ENCODE measurements around the gene SMIM1. TPM values are rescaled to one million over a fixed set of nuclear protein-coding genes. Genes with fewer than 3 reads are reported as not detected.

The SMIM1 gene, protein sequence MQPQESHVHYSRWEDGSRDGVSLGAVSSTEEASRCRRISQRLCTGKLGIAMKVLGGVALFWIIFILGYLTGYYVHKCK
- total RNA-seq (2013), result 2.7 TPM
- polyA plus RNA-seq, result 1 to 10 TPM; 1.1 to 2.7 (median 1.4) TPM
- 4.6 TPM in 1 of 2 replicates, not detected in the other for polyA minus RNA-seq
- 0 to 0.54 (median 0.39) reads per million in 11 experiments for total RNA-seq

DNA sequence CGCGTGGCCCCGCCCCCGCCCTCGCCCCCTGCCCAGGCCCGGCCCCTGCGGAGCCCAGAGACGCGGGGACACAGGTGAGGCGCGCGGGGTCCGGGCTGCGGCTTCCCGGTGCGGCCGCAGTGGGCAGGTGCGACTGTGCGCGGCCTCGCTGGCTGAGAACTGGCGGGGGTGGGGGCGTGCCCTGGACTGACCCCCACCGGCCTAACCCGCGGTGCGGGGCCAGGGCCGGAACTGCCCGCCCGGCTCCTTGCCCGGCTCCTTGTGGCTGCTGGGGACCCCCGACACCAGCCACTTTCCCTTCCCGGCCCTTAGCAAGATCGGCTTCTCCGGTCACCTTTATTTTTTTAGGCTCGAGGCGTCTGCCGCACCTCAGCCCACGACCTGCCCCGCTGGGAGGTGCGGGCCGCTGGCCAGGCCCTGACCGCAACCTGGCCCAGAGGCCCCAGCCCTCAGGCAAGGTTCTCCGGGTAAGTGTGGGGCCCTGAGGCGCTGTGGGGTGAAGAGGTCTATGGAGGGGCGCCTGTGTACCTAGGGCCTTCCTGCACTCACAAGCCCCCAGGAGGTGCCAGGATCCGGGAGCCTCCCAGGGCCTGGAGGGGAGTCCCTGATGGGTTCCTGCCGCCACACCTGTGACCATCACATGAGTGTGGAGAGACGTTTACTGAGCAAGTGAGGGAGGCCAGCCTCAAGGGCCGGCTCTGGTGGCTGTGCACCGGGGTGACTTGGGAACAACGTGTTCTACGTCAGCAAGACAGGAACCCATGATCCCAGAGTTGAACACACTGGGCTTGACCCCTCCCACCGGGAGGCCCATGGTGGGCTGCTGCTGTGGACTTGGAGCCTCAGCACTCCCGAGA is at the start of gene SMIM1:
SMIM1 (plus strand) TSS at position 35 of the 857 bp plus-strand sequence. CDS start 2,625 bp downstream, outside the sequence.
- peak within 1 kb of the TSS; percentile 83 for H2AFZ ChIP-seq (ENCODE audit: insufficient read depth, low read depth, low read length, poor library complexity, severe bottlenecking)
- H3K4me1 Mint-ChIP-seq, result peaks cover 20% of the 10 kb centered on the region
- peaks cover 0 to 27% of the 10 kb centered on the region in 2 donors for H3K27me3 ChIP-seq (ENCODE audit: control insufficient read depth in 2 of 2, insufficient read depth in 2 of 2, low read length in 2 of 2)
- H3K9me3 ChIP-seq (replicated peaks in 1 of 2; ENCODE audit: control insufficient read depth in 1 of 2, insufficient read depth in 1 of 2, low read length in 2 of 2), result no peaks in the 10 kb centered on the region
- peak within 1 kb of the TSS; percentile 44 to 78 (median 48) for H3K4me3 ChIP-seq (replicated peaks in 1 of 3; ENCODE audit: low read depth in 2 of 3, low read length in 3 of 3)
- peaks cover 19 to 32% of the 10 kb centered on the region in 2 donors for H3K4me1 ChIP-seq (ENCODE audit: control insufficient read depth in 1 of 2, insufficient read depth in 2 of 2, low read length in 2 of 2)
- intact Hi-C loops (cut with micrococcal nuclease), result loop anchor here (5.0 to 10.0 kb wide), 3 partner anchors 129 to 148 kb away; partner anchors contain the start of genes C1orf174 (in 2 of the 2) and TPRG1L (in 1 of the 2)
- DNase-seq, result no peak
- H3K9me3 Mint-ChIP-seq, result peaks cover 0 to 3% (median 0%) of the 10 kb centered on the region in 7 donors
- no peaks in the 10 kb centered on the region for H3K36me3 Mint-ChIP-seq
- TF ChIP-seq, protein P1, sequence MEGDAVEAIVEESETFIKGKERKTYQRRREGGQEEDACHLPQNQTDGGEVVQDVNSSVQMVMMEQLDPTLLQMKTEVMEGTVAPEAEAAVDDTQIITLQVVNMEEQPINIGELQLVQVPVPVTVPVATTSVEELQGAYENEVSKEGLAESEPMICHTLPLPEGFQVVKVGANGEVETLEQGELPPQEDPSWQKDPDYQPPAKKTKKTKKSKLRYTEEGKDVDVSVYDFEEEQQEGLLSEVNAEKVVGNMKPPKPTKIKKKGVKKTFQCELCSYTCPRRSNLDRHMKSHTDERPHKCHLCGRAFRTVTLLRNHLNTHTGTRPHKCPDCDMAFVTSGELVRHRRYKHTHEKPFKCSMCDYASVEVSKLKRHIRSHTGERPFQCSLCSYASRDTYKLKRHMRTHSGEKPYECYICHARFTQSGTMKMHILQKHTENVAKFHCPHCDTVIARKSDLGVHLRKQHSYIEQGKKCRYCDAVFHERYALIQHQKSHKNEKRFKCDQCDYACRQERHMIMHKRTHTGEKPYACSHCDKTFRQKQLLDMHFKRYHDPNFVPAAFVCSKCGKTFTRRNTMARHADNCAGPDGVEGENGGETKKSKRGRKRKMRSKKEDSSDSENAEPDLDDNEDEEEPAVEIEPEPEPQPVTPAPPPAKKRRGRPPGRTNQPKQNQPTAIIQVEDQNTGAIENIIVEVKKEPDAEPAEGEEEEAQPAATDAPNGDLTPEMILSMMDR (IDR thresholded peaks at IDR 0.05), result no peak
- peak within 1 kb of the TSS; percentile 54 for H3K9ac ChIP-seq (ENCODE audit: insufficient read depth, low read length, poor library complexity, severe bottlenecking)
- H3K36me3 ChIP-seq (replicated peaks in 1 of 2; ENCODE audit: control insufficient read depth in 1 of 2, insufficient read depth in 2 of 2, low read length in 2 of 2), result no peaks in the 10 kb centered on the region
- no peaks in the 10 kb centered on the region for H4K20me1 ChIP-seq (ENCODE audit: insufficient read depth, low read length)
- H3K27ac ChIP-seq (ENCODE audit: low read depth in 1 of 2, low read length in 2 of 2), result no peak within 1 kb of the TSS
- H3K4me2 ChIP-seq (replicated peaks; ENCODE audit: extremely low read depth, low read length, poor library complexity, severe bottlenecking), result peak within 1 kb of the TSS; percentile 92
- peak within 1 kb of the TSS in 2 of 7 donors; percentile 7 to 12 for H3K27ac Mint-ChIP-seq
- H3K27me3 Mint-ChIP-seq (ENCODE audit: low read depth in 3 of 3), result peaks cover 17 to 40% (median 19%) of the 10 kb centered on the region in 3 donors
- H3K79me2 ChIP-seq (ENCODE audit: insufficient read depth, low read length), result no peaks in the 10 kb centered on the region
- H3K4me3 Mint-ChIP-seq, result peak within 1 kb of the TSS; percentile 70 to 79
- WGBS (ENCODE audit: insufficient coverage), result 9% methylated on average over 52 of the region's 55 CpGs

DNA sequence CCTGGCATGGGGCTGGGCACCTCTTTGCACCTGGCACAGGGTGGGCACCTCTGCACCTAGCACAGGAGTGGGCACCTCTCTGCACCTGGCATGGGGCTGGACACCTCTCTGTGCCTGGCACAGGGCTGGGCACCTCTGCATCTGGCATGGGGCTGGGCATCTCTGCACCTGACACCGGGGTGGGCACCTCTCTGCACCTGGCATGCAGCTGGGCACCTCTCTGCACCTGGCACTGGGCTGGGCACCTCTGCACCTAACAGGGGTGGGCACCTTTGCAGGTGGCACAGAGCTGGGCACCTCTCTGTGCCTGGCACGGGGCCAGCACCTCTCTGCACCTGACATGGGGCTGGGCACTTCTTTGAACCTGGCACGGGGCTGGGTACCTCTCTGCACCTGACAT is 49.7 kb upstream of the SMIM1 start:
- H3K27ac ChIP-seq (ENCODE audit: low read depth in 1 of 2, low read length in 2 of 2), result no peak overlapping the region
- no peak for DNase-seq
- H4K20me1 ChIP-seq (ENCODE audit: insufficient read depth, low read length), result no peaks in the 10 kb centered on the region
- Mint-ChIP-seq H3K27ac (no peak overlapping the region), H3K27me3 (ENCODE audit: low read depth in 3 of 3) (peaks cover 4 to 5% (median 4%) of the 10 kb centered on the region in 3 donors), H3K4me1 (peaks cover 2% of the 10 kb centered on the region), H3K9me3 (no peaks in the 10 kb centered on the region), H3K36me3 (no peaks in the 10 kb centered on the region), H3K4me3 (no peak overlapping the region)
- H2AFZ ChIP-seq (ENCODE audit: insufficient read depth, low read depth, low read length, poor library complexity, severe bottlenecking), result no peak overlapping the region
- intact Hi-C loops (cut with micrococcal nuclease), result loop anchor here in 1 of 2 donors (10.0 kb wide), 2 partner anchors 158 to 228 kb away; no protein-coding TSS in a partner anchor
- 72% methylated on average over 3 of the region's 3 CpGs for WGBS (ENCODE audit: insufficient coverage)
- H3K4me1 ChIP-seq (ENCODE audit: control insufficient read depth in 1 of 2, insufficient read depth in 2 of 2, low read length in 2 of 2), result peaks cover 6% of the 10 kb centered on the region in 2 donors
- no peak overlapping the region for H3K4me3 ChIP-seq (replicated peaks in 1 of 3; ENCODE audit: low read depth in 2 of 3, low read length in 3 of 3)
- no peaks in the 10 kb centered on the region for H3K9me3 ChIP-seq (replicated peaks in 1 of 2; ENCODE audit: control insufficient read depth in 1 of 2, insufficient read depth in 1 of 2, low read length in 2 of 2)
- H3K79me2 ChIP-seq (ENCODE audit: insufficient read depth, low read length), result no peaks in the 10 kb centered on the region
- TF ChIP-seq, protein P1 (IDR thresholded peaks at IDR 0.05), result no peak
- H3K36me3 ChIP-seq (replicated peaks in 1 of 2; ENCODE audit: control insufficient read depth in 1 of 2, insufficient read depth in 2 of 2, low read length in 2 of 2), result no peaks in the 10 kb centered on the region
- H3K4me2 ChIP-seq (replicated peaks; ENCODE audit: extremely low read depth, low read length, poor library complexity, severe bottlenecking), result no peak overlapping the region
- H3K27me3 ChIP-seq (ENCODE audit: control insufficient read depth in 2 of 2, insufficient read depth in 2 of 2, low read length in 2 of 2), result no peaks in the 10 kb centered on the region
- no peak overlapping the region for H3K9ac ChIP-seq (ENCODE audit: insufficient read depth, low read length, poor library complexity, severe bottlenecking)
